Choroid plexus epithelial cell (primary cell): ENCODE results near the gene RTN4R.
"Not testable (repeated sequence)": the region's sequence is repeated elsewhere in the genome, so short reads cannot be mapped to it uniquely, and the experiment has no call there.

Experiments used
- DNase-seq: peaks from one replicate; pipeline ENCODE4 v3.0.0-alpha.2; 2010; ENCODE audit warnings: low read depth
- H3K4me3 ChIP-seq: 2 replicates; pipeline ENCODE4 v1.5.1; 2011; ENCODE audit warnings: low read depth, mild to moderate bottlenecking, control low read depth, low read length, moderate library complexity
- TF ChIP-seq, protein P1 (sequence below): conservative IDR thresholded peaks from 2 replicates; pipeline ENCODE4 v1.5.1; 2011; ENCODE audit warnings: low read depth, mild to moderate bottlenecking, control low read depth, inconsistent platforms, low read length, moderate library complexity

Gene RTN4R

DNA sequence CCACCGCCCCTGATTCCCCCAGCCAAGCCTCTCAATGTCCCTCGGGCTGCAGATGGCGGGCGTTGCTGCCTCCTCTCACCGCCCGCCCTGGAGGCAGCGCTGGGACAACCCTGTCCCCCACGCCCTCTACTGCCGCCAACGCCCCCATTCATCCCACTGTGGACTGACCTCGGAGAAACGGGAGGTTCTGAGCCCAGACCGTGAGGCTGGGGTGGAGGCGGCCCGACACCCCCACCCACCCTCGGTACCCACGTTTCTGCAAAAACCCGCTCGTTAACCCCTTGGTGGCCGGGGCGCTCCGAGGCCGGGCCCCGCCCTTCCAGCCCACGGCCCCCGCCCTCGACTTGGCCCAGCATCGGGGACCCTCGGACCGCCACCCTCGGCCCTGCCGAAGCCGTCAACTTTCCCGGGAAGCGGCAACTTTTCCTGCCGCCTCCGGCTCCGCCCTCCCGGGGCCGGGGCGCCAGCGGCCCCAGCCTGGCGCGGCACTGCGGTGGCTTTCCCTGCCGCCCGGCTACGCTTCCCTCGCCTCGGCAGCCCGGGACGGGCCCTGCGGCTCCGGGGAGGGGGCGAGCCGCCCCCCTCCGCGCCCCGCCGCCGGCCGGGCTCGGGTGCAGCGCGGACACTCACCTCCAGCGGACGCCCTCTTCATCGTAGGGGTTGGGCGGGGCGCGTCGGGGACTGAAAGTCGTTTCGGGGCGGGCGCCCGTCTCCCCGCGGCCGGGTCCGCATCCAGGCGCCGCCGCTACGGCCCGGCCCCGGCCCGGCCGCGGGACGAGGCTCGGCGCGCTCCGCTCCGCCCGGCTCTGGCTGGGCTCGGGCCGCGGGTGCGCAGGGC is 458 bp downstream of the RTN4R start:
- TF ChIP-seq, protein P1, sequence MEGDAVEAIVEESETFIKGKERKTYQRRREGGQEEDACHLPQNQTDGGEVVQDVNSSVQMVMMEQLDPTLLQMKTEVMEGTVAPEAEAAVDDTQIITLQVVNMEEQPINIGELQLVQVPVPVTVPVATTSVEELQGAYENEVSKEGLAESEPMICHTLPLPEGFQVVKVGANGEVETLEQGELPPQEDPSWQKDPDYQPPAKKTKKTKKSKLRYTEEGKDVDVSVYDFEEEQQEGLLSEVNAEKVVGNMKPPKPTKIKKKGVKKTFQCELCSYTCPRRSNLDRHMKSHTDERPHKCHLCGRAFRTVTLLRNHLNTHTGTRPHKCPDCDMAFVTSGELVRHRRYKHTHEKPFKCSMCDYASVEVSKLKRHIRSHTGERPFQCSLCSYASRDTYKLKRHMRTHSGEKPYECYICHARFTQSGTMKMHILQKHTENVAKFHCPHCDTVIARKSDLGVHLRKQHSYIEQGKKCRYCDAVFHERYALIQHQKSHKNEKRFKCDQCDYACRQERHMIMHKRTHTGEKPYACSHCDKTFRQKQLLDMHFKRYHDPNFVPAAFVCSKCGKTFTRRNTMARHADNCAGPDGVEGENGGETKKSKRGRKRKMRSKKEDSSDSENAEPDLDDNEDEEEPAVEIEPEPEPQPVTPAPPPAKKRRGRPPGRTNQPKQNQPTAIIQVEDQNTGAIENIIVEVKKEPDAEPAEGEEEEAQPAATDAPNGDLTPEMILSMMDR: no peak
- H3K4me3 ChIP-seq: no peak overlapping the region
- DNase-seq: no peak

GRCh38 chr22:20266667-20267440 is 1.3 kb downstream of the RTN4R start:
- not testable (repeated sequence) for H3K4me3 ChIP-seq, DNase-seq

- DNase-seq, H3K4me3 ChIP-seq: not testable (repeated sequence)
Measured at GRCh38 chr22:20265772-20266666, 2.1 kb downstream of the RTN4R start.

- DNase-seq: no peak
- TF ChIP-seq, protein P1: no peak
- no peak overlapping the region for H3K4me3 ChIP-seq
Measured at GRCh38 chr22:20264614-20265452, 3.3 kb downstream of the RTN4R start.

- DNase-seq, H3K4me3 ChIP-seq: not testable (repeated sequence)
Measured at GRCh38 chr22:20263404-20264281, 4.5 kb downstream of the RTN4R start.

DNA sequence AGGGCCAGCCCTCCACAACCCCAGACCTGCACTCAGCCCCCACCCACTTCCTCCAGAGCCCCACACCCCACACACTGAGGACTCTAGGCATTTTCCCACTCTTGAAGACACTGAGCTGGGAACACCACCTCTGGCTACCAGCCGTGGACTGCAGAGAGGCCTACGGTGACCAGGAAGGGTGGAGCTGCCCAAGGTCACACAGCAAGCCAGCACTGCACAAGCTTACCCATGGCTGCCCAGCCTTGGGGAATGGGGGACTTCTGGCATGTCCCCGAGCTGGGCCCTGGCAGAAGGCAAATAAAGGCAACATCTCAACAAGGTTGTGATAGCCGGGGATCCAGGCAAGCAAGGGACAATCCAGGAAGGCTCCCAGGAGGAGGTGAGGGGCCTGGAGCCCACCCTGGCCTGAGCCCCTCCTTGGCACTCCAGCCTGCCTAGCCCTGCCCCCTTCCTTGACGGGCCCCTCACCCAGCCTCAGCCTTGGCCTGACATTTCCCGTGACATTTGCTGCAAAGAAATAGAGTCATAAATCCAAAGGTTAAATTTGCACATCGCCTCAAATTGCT is 5.5 kb downstream of the RTN4R start:
- H3K4me3 ChIP-seq: no peak overlapping the region
- no peak for DNase-seq
- TF ChIP-seq, protein P1: no peak

- no peak for DNase-seq
- no peak overlapping the region for H3K4me3 ChIP-seq
- TF ChIP-seq, protein P1: no peak
Measured at GRCh38 chr22:20261848-20262581, 6.1 kb downstream of the RTN4R start.
